Chondrocyte (in vitro differentiated cells): ENCODE measurements around the gene KCNQ1OT1. TPM values are rescaled to one million over a fixed set of nuclear protein-coding genes. Genes with fewer than 3 reads are reported as not detected.

Source experiments
- DNase-seq: peaks from one replicate; pipeline ENCODE4 v3.0.0; 2021; ENCODE audit warnings: mixed read lengths, low spot score
- H3K27ac Mint-ChIP-seq: one replicate; pipeline ENCODE4 v1.8.0; 2021; ENCODE audit warnings: mild to moderate bottlenecking, moderate library complexity, mixed read lengths; ENCODE audit not compliant: unreplicated experiment
- H3K27me3 Mint-ChIP-seq: 2 replicates; pipeline ENCODE4 v1.8.0; 2021; ENCODE audit warnings: low read depth, mixed read lengths
- H3K36me3 Mint-ChIP-seq: 2 replicates; pipeline ENCODE4 v1.8.0; 2021; ENCODE audit warnings: low read depth, mixed read lengths
- H3K4me1 Mint-ChIP-seq: 2 replicates; pipeline ENCODE4 v1.8.0; 2021; ENCODE audit warnings: low read depth, mild to moderate bottlenecking, mixed read lengths
- H3K4me3 Mint-ChIP-seq: one replicate; pipeline ENCODE4 v1.8.0; 2021; ENCODE audit warnings: mild to moderate bottlenecking, moderate library complexity, mixed read lengths; ENCODE audit not compliant: unreplicated experiment
- H3K9me3 Mint-ChIP-seq: 2 replicates; pipeline ENCODE4 v1.8.0; 2021; ENCODE audit warnings: low read depth, mixed read lengths
- total RNA-seq: library from RNA; stranded (reverse); gene quantifications from 3 replicates; pipeline ENCODE4 v1.2.1, GENCODE V29; 2021
- TF ChIP-seq, protein P1 (sequence below): fragments of 200-600 bp; sonication (generic); IDR thresholded peaks from 2 replicates; pipeline ENCODE4 v1.5.0; 2021; ENCODE audit warnings: antibody characterized with exemption, mild to moderate bottlenecking, moderate library complexity

Gene KCNQ1OT1
- total RNA-seq, 1 donor from 2014 or later: 2.5 TPM

DNA sequence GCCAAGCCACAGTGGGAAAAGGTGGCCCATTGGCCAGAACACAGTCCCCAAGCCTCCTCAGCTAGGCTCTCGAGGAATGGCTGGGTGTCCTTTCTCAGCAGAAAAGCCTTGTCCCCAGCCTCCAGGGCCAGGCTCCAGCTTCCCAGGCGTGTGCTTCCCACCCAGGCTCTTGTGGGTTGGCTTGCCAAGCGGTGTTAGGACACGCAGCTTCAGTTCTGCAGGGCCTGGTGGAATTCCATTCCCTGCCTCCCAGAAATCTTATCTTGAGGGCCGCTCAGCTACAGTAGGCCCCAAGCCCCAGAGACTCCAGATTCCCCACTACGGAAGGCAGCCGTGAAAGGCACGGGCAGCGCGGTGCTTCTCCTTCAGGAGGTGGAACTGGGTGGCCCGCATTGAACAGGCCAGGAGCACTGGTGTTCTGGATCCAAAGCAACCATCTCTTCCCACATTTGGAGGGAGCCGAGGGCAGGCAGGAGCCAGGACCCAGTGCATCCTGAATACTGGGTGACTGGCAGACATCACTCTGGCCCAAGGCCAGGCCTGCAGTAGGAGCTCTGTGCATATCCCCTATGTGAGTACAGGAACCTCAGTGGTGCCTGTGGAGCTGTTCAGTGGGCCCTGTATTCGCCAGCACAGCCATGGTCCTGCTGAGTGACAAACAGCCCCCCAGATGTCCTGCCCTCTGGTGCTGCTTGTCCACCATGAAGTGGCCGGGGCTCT, 16.7 kb upstream of the KCNQ1OT1 start:
- H3K27me3 Mint-ChIP-seq: peaks cover 17% of the 10 kb centered on the region
- H3K4me1 Mint-ChIP-seq: no peaks in the 10 kb centered on the region
- H3K27ac Mint-ChIP-seq: no peak overlapping the region
- H3K9me3 Mint-ChIP-seq: no peaks in the 10 kb centered on the region
- no peaks in the 10 kb centered on the region for H3K36me3 Mint-ChIP-seq
- DNase-seq: no peak
- TF ChIP-seq, protein P1, sequence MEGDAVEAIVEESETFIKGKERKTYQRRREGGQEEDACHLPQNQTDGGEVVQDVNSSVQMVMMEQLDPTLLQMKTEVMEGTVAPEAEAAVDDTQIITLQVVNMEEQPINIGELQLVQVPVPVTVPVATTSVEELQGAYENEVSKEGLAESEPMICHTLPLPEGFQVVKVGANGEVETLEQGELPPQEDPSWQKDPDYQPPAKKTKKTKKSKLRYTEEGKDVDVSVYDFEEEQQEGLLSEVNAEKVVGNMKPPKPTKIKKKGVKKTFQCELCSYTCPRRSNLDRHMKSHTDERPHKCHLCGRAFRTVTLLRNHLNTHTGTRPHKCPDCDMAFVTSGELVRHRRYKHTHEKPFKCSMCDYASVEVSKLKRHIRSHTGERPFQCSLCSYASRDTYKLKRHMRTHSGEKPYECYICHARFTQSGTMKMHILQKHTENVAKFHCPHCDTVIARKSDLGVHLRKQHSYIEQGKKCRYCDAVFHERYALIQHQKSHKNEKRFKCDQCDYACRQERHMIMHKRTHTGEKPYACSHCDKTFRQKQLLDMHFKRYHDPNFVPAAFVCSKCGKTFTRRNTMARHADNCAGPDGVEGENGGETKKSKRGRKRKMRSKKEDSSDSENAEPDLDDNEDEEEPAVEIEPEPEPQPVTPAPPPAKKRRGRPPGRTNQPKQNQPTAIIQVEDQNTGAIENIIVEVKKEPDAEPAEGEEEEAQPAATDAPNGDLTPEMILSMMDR: no peak
- no peak overlapping the region for H3K4me3 Mint-ChIP-seq

- peaks cover 22% of the 10 kb centered on the region for H3K27me3 Mint-ChIP-seq
- no peak overlapping the region for H3K4me3 Mint-ChIP-seq
- peaks cover under 1% of the 10 kb centered on the region for H3K9me3 Mint-ChIP-seq
- H3K36me3 Mint-ChIP-seq: no peaks in the 10 kb centered on the region
- DNase-seq: no peak
- TF ChIP-seq, protein P1: no peak
- H3K4me1 Mint-ChIP-seq: no peaks in the 10 kb centered on the region
- no peak overlapping the region for H3K27ac Mint-ChIP-seq
Measured at GRCh38 chr11:2715716-2716350, 16.0 kb upstream of the KCNQ1OT1 start.

DNA sequence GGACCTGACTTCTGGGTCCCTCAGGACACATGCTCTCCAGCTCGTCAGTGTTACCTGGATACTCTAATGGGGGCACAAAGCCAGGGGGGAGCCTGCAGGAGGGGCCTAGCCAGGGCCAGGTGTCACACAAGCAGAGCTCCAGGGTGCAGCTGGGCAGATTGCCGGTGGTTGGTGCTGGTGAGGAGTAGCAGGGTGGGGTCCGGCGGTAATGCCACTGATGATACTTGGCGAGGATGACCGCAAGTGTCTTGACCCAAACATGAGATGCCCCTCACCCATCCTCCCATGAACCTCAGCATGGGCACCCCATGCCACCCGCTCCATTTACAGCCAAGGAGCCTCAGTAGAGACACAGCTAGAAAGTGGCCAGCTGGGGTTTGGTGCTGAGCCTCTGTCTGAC, 15.1 kb upstream of the KCNQ1OT1 start:
- Mint-ChIP-seq H3K36me3 (peaks cover 3% of the 10 kb centered on the region), H3K27me3 (peaks cover 24% of the 10 kb centered on the region), H3K27ac (no peak overlapping the region), H3K9me3 (peaks cover 9% of the 10 kb centered on the region), H3K4me1 (no peaks in the 10 kb centered on the region), H3K4me3 (no peak overlapping the region)
- TF ChIP-seq, protein P1: no peak
- DNase-seq: no peak

DNA sequence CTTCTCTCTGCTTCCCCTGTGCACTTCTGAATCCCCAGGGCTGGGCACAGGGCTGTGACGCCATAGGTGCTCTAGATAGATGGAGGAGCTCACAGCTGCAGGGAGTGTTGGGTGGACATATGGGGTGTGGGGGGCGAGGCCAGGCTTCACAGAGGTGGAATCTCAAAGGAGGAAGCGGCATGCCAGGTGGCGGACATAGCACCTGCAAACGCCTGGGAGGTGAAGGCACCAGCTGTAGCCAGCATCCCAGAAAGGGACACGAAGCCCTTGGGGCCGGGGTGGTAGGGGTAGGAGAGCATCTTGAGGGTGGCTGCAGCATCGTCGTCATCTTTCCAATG, 14.6 kb upstream of the KCNQ1OT1 start:
- Mint-ChIP-seq H3K9me3 (peaks cover 11% of the 10 kb centered on the region), H3K4me3 (no peak overlapping the region), H3K36me3 (peaks cover 3% of the 10 kb centered on the region), H3K4me1 (peaks cover 4% of the 10 kb centered on the region), H3K27ac (no peak overlapping the region), H3K27me3 (peaks cover 25% of the 10 kb centered on the region)
- TF ChIP-seq, protein P1: no peak
- no peak for DNase-seq

DNA sequence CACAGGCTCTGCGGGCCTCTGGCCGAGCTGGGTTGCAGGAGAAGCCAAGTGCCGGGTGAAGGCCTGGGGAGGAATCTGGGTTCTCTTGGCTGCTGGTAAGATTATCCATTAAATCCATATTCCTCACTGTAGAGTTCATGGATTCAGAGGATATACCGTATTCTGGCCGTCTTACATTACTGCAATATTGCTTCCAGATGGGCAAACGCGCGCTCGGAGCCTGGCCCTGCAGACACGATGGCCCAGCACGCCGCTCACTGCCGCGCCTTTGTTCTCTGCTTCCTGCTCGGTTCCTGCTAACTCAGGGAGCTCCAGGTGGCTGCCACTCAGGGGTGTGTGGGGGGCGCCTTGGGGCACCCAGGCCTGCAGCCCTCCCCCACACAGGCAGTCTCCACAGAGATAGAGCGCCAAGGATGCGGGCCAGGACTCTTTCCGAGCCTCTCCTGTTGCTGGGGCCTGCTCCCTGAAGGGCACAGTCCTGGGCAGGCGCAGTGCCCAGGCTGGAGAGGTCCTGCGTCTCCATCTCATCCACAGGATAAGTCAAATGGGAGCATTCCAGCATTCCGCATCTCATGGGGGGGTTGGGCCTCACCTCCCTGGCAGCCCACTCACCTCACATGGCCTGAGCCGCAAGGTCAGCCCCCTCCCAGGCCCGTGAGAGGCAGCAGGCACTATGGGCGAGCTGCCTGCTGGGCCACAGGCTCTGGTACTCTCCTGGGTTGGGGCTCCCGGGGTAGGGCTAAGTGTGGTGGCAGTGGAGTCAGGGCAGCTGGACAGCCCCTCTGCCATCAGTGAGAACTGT, 14.1 kb upstream of the KCNQ1OT1 start:
- Mint-ChIP-seq H3K4me1 (peaks cover 7% of the 10 kb centered on the region), H3K9me3 (peaks cover 11% of the 10 kb centered on the region), H3K27ac (no peak overlapping the region), H3K36me3 (peaks cover 3% of the 10 kb centered on the region), H3K27me3 (peaks cover 25% of the 10 kb centered on the region), H3K4me3 (no peak overlapping the region)
- TF ChIP-seq, protein P1: no peak
- no peak for DNase-seq
